RWPE1 (cell line): ENCODE measurements around the gene WNK1.

ENCODE experiments used
- CTCF ChIA-PET: fragments of 350-600 bp; sonication (Branson Sonifier 250); formaldehyde crosslinking; extraction: SDS; loops from one replicate; lab custom pipeline; 2021; lab: Yijun Ruan, JAX
- POLR2A ChIA-PET: fragments of 400-600 bp; formaldehyde crosslinking; extraction: SDS; loops from one replicate; lab custom pipeline; 2020; ENCODE audit warnings: antibody characterized with exemption; ENCODE audit not compliant: low non-redundant PET; lab: Yijun Ruan, JAX
- DNase-seq: peaks from one replicate; pipeline ENCODE4 v3.0.0; 2012; ENCODE audit warnings: low spot score
- H3K27ac ChIP-seq: fragments of 450-650 bp; 2 replicates; pipeline ENCODE4 v1.5.1; 2017
- CTCF ChIP-seq: fragments of 450-650 bp; conservative IDR thresholded peaks from 2 replicates; pipeline ENCODE4 v1.5.1; 2017; ENCODE audit warnings: low read depth, mild to moderate bottlenecking

The WNK1 gene

DNA sequence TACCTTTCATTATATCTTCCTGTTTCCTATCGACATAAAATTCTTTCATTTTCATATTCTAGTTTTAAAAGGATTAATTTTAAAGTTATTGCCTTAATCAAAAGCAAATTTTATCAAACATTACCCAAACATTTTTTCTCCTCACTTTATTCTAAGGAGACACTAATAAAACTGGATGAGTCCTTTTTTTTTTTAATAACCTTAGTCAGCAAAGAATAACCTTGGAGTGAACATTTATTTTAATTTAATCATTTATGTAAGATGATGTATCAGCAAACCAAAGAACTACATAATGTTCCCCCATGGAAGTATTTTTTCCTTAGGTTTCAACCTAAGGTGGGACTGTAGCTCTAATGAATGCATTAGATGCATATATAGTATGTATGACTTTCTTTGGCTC is 113.2 kb downstream of the WNK1 start:
- no peak for TF ChIP-seq CTCF
- CTCF ChIA-PET = interaction anchor here (1.0 kb wide), 1 partner anchor 14 kb away, joined by 3 read pairs; no protein-coding TSS in a partner anchor
- no peak for DNase-seq
- POLR2A ChIA-PET = no interaction called here
- no peak overlapping the region for H3K27ac ChIP-seq

DNA sequence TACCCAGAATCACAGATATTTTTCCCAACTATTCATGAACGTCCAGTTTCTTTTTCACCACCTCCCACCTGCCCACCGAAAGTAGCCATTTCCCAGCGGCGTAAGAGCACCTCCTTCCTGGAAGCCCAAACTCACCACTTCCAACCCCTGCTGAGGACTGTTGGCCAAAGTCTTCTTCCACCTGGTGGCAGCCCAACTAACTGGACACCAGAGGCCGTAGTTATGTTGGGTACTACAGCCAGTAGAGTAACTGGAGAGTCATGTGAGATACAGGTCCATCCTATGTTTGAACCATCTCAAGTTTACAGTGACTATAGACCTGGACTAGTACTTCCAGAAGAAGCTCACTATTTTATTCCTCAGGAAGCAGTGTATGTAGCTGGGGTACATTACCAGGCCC is 115.5 kb downstream of the WNK1 start:
- POLR2A ChIA-PET = no interaction called here
- no peak overlapping the region for H3K27ac ChIP-seq
- CTCF ChIA-PET = interaction anchor here (0.5 kb wide), 1 partner anchor 30 kb away, joined by 3 read pairs; no protein-coding TSS in a partner anchor
- TF ChIP-seq CTCF = no peak
- DNase-seq = no peak

DNA sequence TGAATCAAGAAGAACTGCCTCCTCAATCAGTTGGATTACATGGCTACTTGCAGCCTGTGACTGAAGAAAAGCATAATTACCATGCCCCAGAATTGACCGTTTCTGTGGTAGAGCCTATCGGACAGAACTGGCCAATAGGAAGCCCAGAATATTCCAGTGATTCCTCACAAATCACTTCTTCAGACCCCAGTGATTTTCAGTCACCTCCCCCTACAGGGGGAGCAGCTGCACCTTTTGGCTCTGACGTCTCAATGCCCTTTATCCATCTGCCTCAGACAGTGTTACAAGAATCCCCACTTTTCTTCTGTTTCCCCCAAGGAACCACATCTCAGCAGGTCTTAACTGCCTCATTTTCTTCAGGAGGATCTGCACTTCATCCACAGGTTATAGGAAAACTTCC is 116.3 kb downstream of the WNK1 start:
- CTCF ChIA-PET = no interaction called here

GRCh38 chr12:870378-870777 is 118.0 kb downstream of the WNK1 start:
- TF ChIP-seq CTCF = no peak
- ChIA-PET CTCF (no interaction called here), POLR2A (no interaction called here)
- H3K27ac ChIP-seq = no peak overlapping the region
- DNase-seq = no peak

More for the DNA sequence above, 116.3 kb downstream of the WNK1 start:
- POLR2A ChIA-PET = no interaction called here
- no peak overlapping the region for H3K27ac ChIP-seq
- TF ChIP-seq CTCF = no peak
- DNase-seq = no peak

- no peak for TF ChIP-seq CTCF
- DNase-seq = peak; percentile 3
- ChIA-PET POLR2A (no interaction called here), CTCF (interaction anchor here (0.6 kb wide), 1 partner anchor 56 kb away, joined by 5 read pairs; no protein-coding TSS in a partner anchor)
- H3K27ac ChIP-seq = no peak overlapping the region
Measured at GRCh38 chr12:873954-874353, 121.6 kb downstream of the WNK1 start.

GRCh38 chr12:879641-880040 is 127.3 kb downstream of the WNK1 start:
- ChIA-PET POLR2A (no interaction called here), CTCF (interaction anchor here (0.8 kb wide), 1 partner anchor 14 kb away, joined by 3 read pairs; no protein-coding TSS in a partner anchor)
- H3K27ac ChIP-seq = no peak overlapping the region
- peak; percentile 1 for DNase-seq
- no peak for TF ChIP-seq CTCF
